GM12864 (cell line): ENCODE results near the gene CAMSAP1.

Experiments used
- DNase-seq: peaks from one replicate; pipeline ENCODE4 v3.0.0-alpha.2; 2011; ENCODE audit warnings: low read depth
- H3K4me3 ChIP-seq: 2 replicates; pipeline ENCODE4 v1.5.1; 2011; ENCODE audit warnings: mild to moderate bottlenecking, low read depth, low read length, control low read depth
- TF ChIP-seq, protein P1 (sequence below): IDR thresholded peaks from 2 replicates; pipeline ENCODE4 v1.5.1; 2011; ENCODE audit warnings: low read depth, mild to moderate bottlenecking, moderate library complexity, low read length, control low read depth, inconsistent platforms; ENCODE audit errors: missing control alignments

Gene CAMSAP1

DNA sequence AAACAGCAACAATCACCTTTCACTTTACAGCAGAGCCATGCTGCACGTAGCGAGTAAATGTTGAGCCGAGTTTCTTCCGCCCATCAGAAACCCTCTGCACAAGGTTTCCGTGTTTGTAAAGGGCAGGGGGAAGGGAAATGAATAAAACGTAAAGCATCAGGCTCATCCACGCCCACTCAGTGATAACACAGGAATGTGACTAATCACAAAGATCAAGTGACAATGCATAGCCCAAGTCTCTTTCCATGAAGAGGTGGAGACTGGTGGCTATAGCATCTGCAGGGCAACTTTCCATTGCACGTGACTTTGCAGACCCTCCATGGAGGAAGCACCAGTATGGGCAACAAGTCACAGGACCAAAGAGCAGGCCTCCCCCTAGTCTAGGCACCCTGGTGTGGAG is 56.6 kb downstream of the CAMSAP1 start:
- TF ChIP-seq, protein P1, sequence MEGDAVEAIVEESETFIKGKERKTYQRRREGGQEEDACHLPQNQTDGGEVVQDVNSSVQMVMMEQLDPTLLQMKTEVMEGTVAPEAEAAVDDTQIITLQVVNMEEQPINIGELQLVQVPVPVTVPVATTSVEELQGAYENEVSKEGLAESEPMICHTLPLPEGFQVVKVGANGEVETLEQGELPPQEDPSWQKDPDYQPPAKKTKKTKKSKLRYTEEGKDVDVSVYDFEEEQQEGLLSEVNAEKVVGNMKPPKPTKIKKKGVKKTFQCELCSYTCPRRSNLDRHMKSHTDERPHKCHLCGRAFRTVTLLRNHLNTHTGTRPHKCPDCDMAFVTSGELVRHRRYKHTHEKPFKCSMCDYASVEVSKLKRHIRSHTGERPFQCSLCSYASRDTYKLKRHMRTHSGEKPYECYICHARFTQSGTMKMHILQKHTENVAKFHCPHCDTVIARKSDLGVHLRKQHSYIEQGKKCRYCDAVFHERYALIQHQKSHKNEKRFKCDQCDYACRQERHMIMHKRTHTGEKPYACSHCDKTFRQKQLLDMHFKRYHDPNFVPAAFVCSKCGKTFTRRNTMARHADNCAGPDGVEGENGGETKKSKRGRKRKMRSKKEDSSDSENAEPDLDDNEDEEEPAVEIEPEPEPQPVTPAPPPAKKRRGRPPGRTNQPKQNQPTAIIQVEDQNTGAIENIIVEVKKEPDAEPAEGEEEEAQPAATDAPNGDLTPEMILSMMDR: no peak
- no peak overlapping the region for H3K4me3 ChIP-seq
- no peak for DNase-seq

DNA sequence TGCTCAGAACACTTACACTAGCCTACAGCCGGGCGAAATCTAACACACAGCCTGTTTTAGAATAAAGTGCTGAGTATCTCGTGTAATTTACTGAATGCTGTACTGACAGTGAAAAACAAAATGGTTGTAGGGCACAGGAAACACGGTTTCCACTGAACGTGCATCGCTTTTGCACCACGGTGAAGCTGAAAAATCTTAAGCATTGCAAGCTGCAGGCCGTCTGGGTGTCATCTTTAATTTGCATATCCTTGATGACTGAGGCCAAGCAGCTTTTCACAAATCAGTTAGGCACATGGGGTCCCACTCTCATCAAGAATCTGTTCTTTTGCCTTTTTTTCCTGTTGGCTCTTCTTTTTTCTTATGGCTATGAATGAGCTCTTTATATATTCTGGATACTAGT is 58.2 kb downstream of the CAMSAP1 start:
- H3K4me3 ChIP-seq: no peak overlapping the region
- TF ChIP-seq, protein P1: no peak
- DNase-seq: no peak

DNA sequence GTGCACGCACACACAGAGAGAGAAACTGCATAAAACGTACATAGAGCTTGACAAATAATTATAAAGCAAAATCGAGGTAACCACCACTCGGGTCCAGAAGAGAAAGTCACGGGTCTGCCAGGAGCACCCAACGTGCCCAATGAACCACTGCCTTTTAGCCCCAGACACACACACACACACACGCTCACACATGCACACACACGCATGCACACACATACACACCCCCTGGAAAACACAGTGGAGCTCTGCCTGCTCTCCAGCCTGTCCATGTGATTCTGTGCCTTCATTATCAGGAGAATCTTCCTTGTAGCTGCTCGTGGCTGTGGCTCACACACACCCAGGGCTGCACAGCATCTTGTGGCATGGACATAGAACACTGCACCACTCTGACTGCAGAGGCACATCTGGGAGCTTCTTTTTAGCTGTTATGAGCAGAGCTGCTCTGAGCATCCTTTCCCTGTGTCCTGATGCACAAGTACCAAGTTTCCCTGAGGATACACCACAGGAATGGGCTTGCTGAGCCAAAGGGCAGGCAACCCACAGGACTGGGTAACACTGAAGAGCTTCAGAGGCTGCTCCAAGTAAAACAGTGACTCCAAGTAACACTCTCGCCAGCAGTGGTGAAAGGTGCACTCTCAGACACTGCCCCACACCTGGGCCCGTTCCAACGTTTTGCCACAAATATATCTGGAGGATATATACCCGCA is 58.9 kb downstream of the CAMSAP1 start:
- no peak overlapping the region for H3K4me3 ChIP-seq
- DNase-seq: no peak
- TF ChIP-seq, protein P1: no peak

DNA sequence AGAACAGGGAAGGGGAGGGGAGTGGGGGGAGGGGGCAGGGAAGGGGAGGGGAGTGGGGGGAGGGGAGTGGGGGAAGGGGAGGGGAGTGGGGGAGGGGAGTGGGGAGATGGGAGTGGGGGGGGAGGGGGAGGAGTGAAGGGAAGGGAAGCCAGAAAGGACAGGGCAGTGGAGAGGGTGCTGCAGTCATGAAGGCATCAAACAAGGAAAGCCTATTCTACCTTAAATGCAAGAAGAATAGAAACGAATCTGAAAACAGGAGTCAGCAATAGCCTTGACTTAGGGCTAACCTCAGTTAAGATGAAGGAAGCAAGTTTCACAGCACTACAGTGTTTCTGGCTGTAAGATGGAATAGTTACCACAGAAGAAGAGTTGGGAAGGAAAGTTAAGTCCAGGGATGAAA is 59.5 kb downstream of the CAMSAP1 start:
- TF ChIP-seq, protein P1: no peak
- no peak overlapping the region for H3K4me3 ChIP-seq
- no peak for DNase-seq

DNA sequence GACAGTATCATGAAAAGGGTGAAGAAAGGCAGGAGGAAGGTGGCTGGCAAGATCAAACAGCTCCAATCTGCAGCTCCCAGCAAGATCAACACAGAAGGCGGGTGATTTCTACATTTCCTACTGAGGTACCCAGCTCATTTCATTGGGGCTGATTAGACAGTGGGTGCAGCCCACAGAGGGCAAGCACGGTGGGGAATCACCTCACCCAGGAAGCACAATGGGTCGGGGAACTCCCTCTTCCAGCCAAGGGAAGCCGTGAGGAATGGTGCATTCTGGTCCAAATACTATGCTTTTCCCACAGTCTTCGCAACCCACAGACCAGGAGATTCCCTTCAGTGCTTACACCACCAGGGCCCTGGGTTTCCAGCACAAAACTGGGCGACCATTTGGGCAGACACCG is 66.8 kb downstream of the CAMSAP1 start:
- TF ChIP-seq, protein P1: no peak
- no peak overlapping the region for H3K4me3 ChIP-seq
- no peak for DNase-seq

DNA sequence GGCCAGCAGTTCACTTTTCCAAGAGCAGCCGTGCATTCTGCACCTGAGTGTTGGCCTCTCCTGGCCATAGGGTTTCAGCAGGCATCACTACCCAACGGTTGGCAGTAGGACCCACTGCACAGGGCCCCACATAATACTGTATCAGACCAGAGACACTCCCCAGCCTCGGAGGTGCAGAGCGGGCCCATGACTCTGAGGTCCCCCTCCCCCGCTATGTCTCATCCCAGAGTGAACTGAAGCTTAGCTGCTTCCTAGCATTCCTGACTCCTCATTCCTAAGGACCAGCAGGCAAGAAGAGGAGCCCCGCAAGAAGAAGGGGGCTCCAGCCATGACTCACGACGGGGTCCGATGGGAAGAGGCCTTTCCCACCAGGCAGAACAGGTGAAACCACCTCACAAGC is 67.2 kb downstream of the CAMSAP1 start:
- DNase-seq: no peak
- TF ChIP-seq, protein P1: no peak
- H3K4me3 ChIP-seq: no peak overlapping the region

DNA sequence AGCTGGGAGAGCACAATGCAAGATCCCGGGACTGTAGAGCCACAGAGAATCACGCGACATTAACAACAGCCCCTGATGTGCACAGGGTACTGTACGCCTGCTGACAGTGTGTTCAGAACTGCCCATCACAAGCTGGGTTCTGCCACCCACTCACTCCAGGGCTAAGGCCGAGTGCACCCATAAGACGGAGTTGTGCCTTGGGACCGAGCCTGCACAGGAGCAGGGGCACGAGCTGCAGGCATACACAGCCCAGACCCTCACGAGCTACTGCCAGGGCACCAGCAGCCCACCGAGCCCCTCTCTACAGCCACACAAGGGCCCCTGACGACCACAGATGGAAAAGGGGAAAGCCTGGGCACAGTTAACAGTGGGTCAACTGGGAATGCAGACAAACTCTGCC is 67.8 kb downstream of the CAMSAP1 start:
- H3K4me3 ChIP-seq: no peak overlapping the region
- TF ChIP-seq, protein P1: no peak
- DNase-seq: no peak
